IMR-90 (cell line): ENCODE results near the gene AAK1. TPM values are rescaled to one million over a fixed set of nuclear protein-coding genes. Genes with fewer than 3 reads are reported as not detected.

ENCODE experiments used
- ATAC-seq: fragments of 200-7000 bp; cut with Tn5 transposase; 2 replicates; pipeline ENCODE4 v1.9.1; 2020; ENCODE audit warnings: low read depth, mild to moderate bottlenecking, moderate library complexity
- BruUV-seq: library from RNA; stranded (reverse); fragments of 400-500 nt; replicated peaks from 2 replicates; lab custom pipeline; 2021; lab: Mats Ljungman, UMichigan
- CTCF ChIA-PET: fragments of 300-600 bp; formaldehyde crosslinking; extraction: SDS; loops from one replicate; lab custom pipeline; 2021; ENCODE audit warnings: antibody characterized with exemption; lab: Yijun Ruan, JAX
- POLR2A ChIA-PET: fragments of 300-600 bp; sonication (Branson Sonifier 250); formaldehyde crosslinking; loops from one replicate; lab custom pipeline; 2022; ENCODE audit warnings: antibody characterized with exemption; ENCODE audit not compliant: unreplicated experiment; lab: Charles Lee
- DNase-seq: peaks from one replicate; pipeline ENCODE4 v3.0.0; 2013
- H2AFZ ChIP-seq: replicated peaks from 2 replicates; pipeline ENCODE3; 2013; ENCODE audit warnings: low read length, mild to moderate bottlenecking; ENCODE audit not compliant: poor library complexity
- H2AK5ac ChIP-seq: 2 replicates; pipeline ENCODE4 v1.6.1; 2013; ENCODE audit warnings: low read depth, low read length, inconsistent platforms
- H2AK9ac ChIP-seq: replicated peaks from 2 replicates; pipeline ENCODE3; 2013; ENCODE audit warnings: mild to moderate bottlenecking, low read depth, low read length, moderate library complexity; ENCODE audit not compliant: poor library complexity
- H2BK120ac ChIP-seq: 2 replicates; pipeline ENCODE4 v1.6.1; 2013; ENCODE audit warnings: low read depth, low read length, inconsistent platforms
- H2BK15ac ChIP-seq: 3 replicates; pipeline ENCODE4 v1.6.1; 2013; ENCODE audit warnings: low read depth, low read length, inconsistent platforms
- H2BK20ac ChIP-seq: 2 replicates; pipeline ENCODE4 v1.6.1; 2013; ENCODE audit warnings: low read depth, mild to moderate bottlenecking, inconsistent platforms, low read length, moderate library complexity
- H2BK5ac ChIP-seq: 2 replicates; pipeline ENCODE4 v1.6.1; 2013; ENCODE audit warnings: mild to moderate bottlenecking, low read depth, low read length, inconsistent platforms; ENCODE audit not compliant: poor library complexity, severe bottlenecking
- H3K14ac ChIP-seq: replicated peaks from 2 replicates; pipeline ENCODE4 v1.6.1; 2013; ENCODE audit warnings: low read depth, low read length, inconsistent platforms
- H3K18ac ChIP-seq: 2 replicates; pipeline ENCODE4 v1.6.1; 2013; ENCODE audit warnings: low read depth, low read length, control low read depth
- H3K23ac ChIP-seq: 2 replicates; pipeline ENCODE4 v1.6.1; 2013; ENCODE audit warnings: low read depth, low read length, inconsistent platforms
- H3K27ac ChIP-seq: 2 replicates; pipeline ENCODE4 v1.5.1; 2013; ENCODE audit warnings: mild to moderate bottlenecking, control low read depth, low read length; ENCODE audit not compliant: insufficient read depth
- H3K27me3 ChIP-seq: 2 replicates; pipeline ENCODE4 v1.6.1; 2013; ENCODE audit warnings: low read length; ENCODE audit not compliant: control insufficient read depth, insufficient read depth
- H3K36me3 ChIP-seq: 2 replicates; pipeline ENCODE4 v1.6.1; 2013; ENCODE audit warnings: low read length, mixed read lengths; ENCODE audit not compliant: control insufficient read depth, insufficient read depth
- H3K4ac ChIP-seq: 2 replicates; pipeline ENCODE4 v1.6.1; 2013; ENCODE audit warnings: low read depth, low read length, inconsistent platforms
- H3K4me1 ChIP-seq: 2 replicates; pipeline ENCODE4 v1.6.1; 2013; ENCODE audit warnings: low read length, mixed read lengths; ENCODE audit not compliant: control insufficient read depth, insufficient read depth
- H3K4me2 ChIP-seq: 2 replicates; pipeline ENCODE4 v1.6.1; 2013; ENCODE audit warnings: low read depth, mild to moderate bottlenecking, control low read depth, low read length, moderate library complexity
- H3K4me3 ChIP-seq: 2 replicates; pipeline ENCODE4 v1.5.1; 2013; ENCODE audit warnings: low read depth, mild to moderate bottlenecking, control low read depth, low read length, moderate library complexity; ENCODE audit not compliant: insufficient read depth
- H3K56ac ChIP-seq: 2 replicates; pipeline ENCODE4 v1.6.1; 2013; ENCODE audit warnings: low read length, inconsistent platforms; ENCODE audit not compliant: insufficient read depth; ENCODE audit errors: extremely low read depth
- H3K79me1 ChIP-seq, 2 experiments: 2 replicates each; pipeline ENCODE4 v1.6.1; 2013; ENCODE audit warnings: low read length in 2 of 2, inconsistent platforms in 1 of 2, low read depth in 1 of 2
- H3K9ac ChIP-seq: 2 replicates; pipeline ENCODE4 v1.6.1; 2013; ENCODE audit warnings: low read depth, low read length, control low read depth
- H3K9me1 ChIP-seq: 2 replicates; pipeline ENCODE4 v1.6.1; 2013; ENCODE audit warnings: low read length, inconsistent platforms; ENCODE audit not compliant: insufficient read depth
- H3K9me3 ChIP-seq: 2 replicates; pipeline ENCODE4 v1.6.1; 2013; ENCODE audit warnings: low read length; ENCODE audit not compliant: control insufficient read depth, insufficient read depth
- H4K20me1 ChIP-seq: 2 replicates; pipeline ENCODE4 v1.6.1; 2013; ENCODE audit warnings: low read length, inconsistent platforms; ENCODE audit not compliant: insufficient read depth
- H4K5ac ChIP-seq: 2 replicates; pipeline ENCODE4 v1.6.1; 2013; ENCODE audit warnings: mild to moderate bottlenecking, low read depth, low read length, control low read depth
- H4K8ac ChIP-seq, 2 experiments: 2 replicates each; pipeline ENCODE4 v1.6.1; 2013; ENCODE audit warnings: low read depth in 2 of 2, low read length in 2 of 2, control low read depth in 1 of 2, inconsistent platforms in 1 of 2
- H4K91ac ChIP-seq: 2 replicates; pipeline ENCODE4 v1.6.1; 2013; ENCODE audit warnings: low read depth, low read length, inconsistent platforms; ENCODE audit not compliant: insufficient read depth
- MAZ ChIP-seq: IDR thresholded peaks from 2 replicates; pipeline ENCODE4 v1.6.1; 2012; ENCODE audit warnings: low read depth, mild to moderate bottlenecking, low read length, improper control_type of control experiment, moderate library complexity, borderline replicate concordance
- NFE2L2 ChIP-seq: fragments of 150-350 bp; IDR thresholded peaks from 2 replicates; pipeline ENCODE4 v1.6.1; 2016; ENCODE audit warnings: low read depth, mild to moderate bottlenecking, low read length
- WGBS, 2 experiments: methylation state at CpG; one replicate each; pipeline versions ENCODE4 v1.1.5 to v1.1.7; 2013; ENCODE audit warnings: missing lambda C conversion rate in 2 of 2; ENCODE audit not compliant: insufficient read length in 1 of 2; ENCODE audit errors: extremely low coverage in 2 of 2; 5-methylcytosine and 5-hydroxymethylcytosine counted together
- dilution Hi-C: fragments of 300-500 bp; cut with HindIII; formaldehyde crosslinking; loops from one replicate; pipeline ENCODE4 v1.14.3; 2018; ENCODE audit warnings: low sequenced_read_pairs; ENCODE audit not compliant: unreplicated experiment
- in situ Hi-C: fragments of 300-500 bp; cut with MboI; formaldehyde crosslinking; loops from 3 replicates; pipeline ENCODE4 v1.14.3; 2019; ENCODE audit warnings: low sequenced_read_pairs, inconsistent platforms, mixed read lengths
- intact Hi-C: fragments of 100-400 bp; cut with micrococcal nuclease; formaldehyde crosslinking; loops from 2 replicates; pipeline ENCODE4 v1.10.0; 2022
- polyA plus RNA-seq, 3 experiments: library from polyadenylated mRNA; depleted of rRNA; stranded (reverse); fragments of >200 nt; gene quantifications; 2 replicates each; pipeline ENCODE4 v1.2.3, GENCODE V29; 2012; ENCODE audit warnings: low replicate concordance in 1 of 3
- total RNA-seq: library from RNA; depleted of rRNA; stranded (reverse); fragments of >200 nt; gene quantifications from 2 replicates; pipeline ENCODE4 v1.2.3, GENCODE V29; 2012

AAK1 gene
- total and polyA plus RNA-seq, 2 of the 4 experiments (the other 2 are of a cell fraction) = 21.9 to 26.5 TPM

DNA sequence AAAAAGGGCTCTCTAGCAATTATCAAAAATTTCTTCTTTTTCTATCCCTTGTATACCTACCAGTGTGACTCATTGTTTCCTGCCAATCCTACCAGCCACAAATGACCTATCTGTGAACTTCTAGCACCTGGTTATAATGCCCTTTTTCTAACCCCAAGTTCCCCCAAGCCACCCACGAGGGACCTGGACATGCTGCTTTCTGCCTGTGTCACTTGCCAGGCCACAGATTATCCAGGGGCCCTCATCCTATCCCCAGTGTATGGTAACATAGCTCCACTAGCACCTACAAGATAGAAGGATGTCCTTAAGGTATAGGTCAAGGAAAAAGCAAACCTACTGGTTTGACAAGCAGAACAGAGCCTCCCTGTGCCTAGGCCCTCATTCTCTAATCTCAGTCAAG is 26.8 kb downstream of the AAK1 start:
- H3K4me2 ChIP-seq = no peak overlapping the region
- no peak overlapping the region for H3K4ac ChIP-seq
- H2BK5ac ChIP-seq = no peak overlapping the region
- no peak overlapping the region for H3K56ac ChIP-seq
- intact Hi-C loops (no loop called here), dilution Hi-C loops (no loop called here), in situ Hi-C loops (no loop called here)
- no peak overlapping the region for H3K9ac ChIP-seq
- peaks cover 17% of the 10 kb centered on the region for H3K4me1 ChIP-seq
- H2AK5ac ChIP-seq = no peak overlapping the region
- DNase-seq = no peak
- no peak overlapping the region for H3K14ac ChIP-seq
- no peak overlapping the region for H4K8ac ChIP-seq
- no peaks in the 10 kb centered on the region for H3K27me3 ChIP-seq
- no peak overlapping the region for H2AFZ ChIP-seq
- ATAC-seq = no peak
- H2AK9ac ChIP-seq = no peak overlapping the region
- H4K5ac ChIP-seq = no peak overlapping the region
- H2BK15ac ChIP-seq = no peak overlapping the region
- no peak for TF ChIP-seq MAZ
- TF ChIP-seq NFE2L2 = no peak
- H3K9me1 ChIP-seq = peaks cover 33% of the 10 kb centered on the region
- H3K4me3 ChIP-seq = no peak overlapping the region
- no peaks in the 10 kb centered on the region; the same call in 1 of the 2 replicates for H3K36me3 ChIP-seq
- no peak overlapping the region for H2BK20ac ChIP-seq
- no peak overlapping the region for H3K23ac ChIP-seq
- no peaks in the 10 kb centered on the region for H3K9me3 ChIP-seq
- H3K18ac ChIP-seq = no peak overlapping the region
- CTCF ChIA-PET = no interaction called here
- no peak overlapping the region for H4K91ac ChIP-seq
- H3K27ac ChIP-seq = no peak overlapping the region
- WGBS, 2 experiments = no CpG with 5 or more reads among the region's 1 CpG
- peaks cover 96% of the 10 kb centered on the region for H4K20me1 ChIP-seq
- POLR2A ChIA-PET = no interaction called here
- no peak overlapping the region for H2BK120ac ChIP-seq
- BruUV-seq = no TSS peak
- peaks cover 61 to 98% of the 10 kb centered on the region in 2 experiments for H3K79me1 ChIP-seq
